CD14-positive monocyte (primary cell): Measurements from ENCODE around the gene CSGALNACT2. TPM values are rescaled to one million over a fixed set of nuclear protein-coding genes. Genes with fewer than 3 reads are reported as not detected.

ENCODE experiments used
- DNase-seq, 3 donors: peaks; one replicate each; pipeline ENCODE4 v3.0.0-alpha.2; 2011 to 2022
- H2AFZ ChIP-seq: 2 replicates; pipeline ENCODE4 v1.6.0; 2012; ENCODE audit warnings: mild to moderate bottlenecking, low read depth, low read length, inconsistent platforms; ENCODE audit not compliant: insufficient read depth, poor library complexity, severe bottlenecking
- H3K27ac ChIP-seq, 2 donors: 1 replicate in 1 of 2; 2 replicates in 1 of 2; pipeline ENCODE4 v1.5.1; 2012 to 2013; ENCODE audit warnings: low read length in 2 of 2, control low read depth in 1 of 2, inconsistent platforms in 1 of 2, low read depth in 1 of 2, mild to moderate bottlenecking in 1 of 2
- H3K27me3 ChIP-seq, 2 donors: one replicate each; pipeline versions ENCODE4 v1.6.0 to v1.6.1; 2011 to 2013; ENCODE audit warnings: low read length in 2 of 2; ENCODE audit not compliant: control insufficient read depth in 2 of 2, insufficient read depth in 2 of 2
- H3K36me3 ChIP-seq, 2 donors: replicated peaks in 1 of 2; 1 replicate in 1 of 2; 2 replicates in 1 of 2; pipeline versions ENCODE4 v1.5.1 to v1.6.1; 2012 to 2013; ENCODE audit warnings: low read length in 2 of 2, control low read depth in 1 of 2, inconsistent platforms in 1 of 2, mild to moderate bottlenecking in 1 of 2; ENCODE audit not compliant: insufficient read depth in 2 of 2, control insufficient read depth in 1 of 2
- H3K4me1 ChIP-seq, 2 donors: 1 replicate in 1 of 2; 2 replicates in 1 of 2; pipeline versions ENCODE4 v1.5.1 to v1.6.1; 2012 to 2013; ENCODE audit warnings: low read length in 2 of 2, control low read depth in 1 of 2, inconsistent platforms in 1 of 2, mild to moderate bottlenecking in 1 of 2, moderate library complexity in 1 of 2; ENCODE audit not compliant: insufficient read depth in 2 of 2, control insufficient read depth in 1 of 2
- H3K4me2 ChIP-seq: replicated peaks from 2 replicates; pipeline ENCODE3; 2012; ENCODE audit warnings: low read length, moderate library complexity, mild to moderate bottlenecking; ENCODE audit not compliant: poor library complexity, severe bottlenecking; ENCODE audit errors: extremely low read depth
- H3K4me3 ChIP-seq, 3 experiments: fragments of 200-600 bp in 1 of 3; sonication (generic) in 1 of 3; replicated peaks in 1 of 3; 1 replicate in 2 of 3; 2 replicates in 1 of 3; pipeline ENCODE4 v1.5.1; 2011 to 2013; ENCODE audit warnings: low read length in 3 of 3, mild to moderate bottlenecking in 3 of 3, control low read depth in 2 of 3, low read depth in 2 of 3, inconsistent platforms in 1 of 3, moderate library complexity in 1 of 3
- H3K79me2 ChIP-seq: 2 replicates; pipeline ENCODE4 v1.6.0; 2012; ENCODE audit warnings: mild to moderate bottlenecking, control low read depth, inconsistent platforms, low read length, moderate library complexity; ENCODE audit not compliant: insufficient read depth
- H3K9ac ChIP-seq: 2 replicates; pipeline ENCODE4 v1.6.0; 2017; ENCODE audit warnings: low read length, mild to moderate bottlenecking; ENCODE audit not compliant: insufficient read depth, poor library complexity, severe bottlenecking
- H3K9me3 ChIP-seq, 2 donors: replicated peaks in 1 of 2; 1 replicate in 1 of 2; 2 replicates in 1 of 2; pipeline versions ENCODE4 v1.5.1 to v1.6.1; 2012 to 2013; ENCODE audit warnings: low read length in 2 of 2, control low read depth in 1 of 2; ENCODE audit not compliant: control insufficient read depth in 1 of 2, insufficient read depth in 1 of 2
- H4K20me1 ChIP-seq: 2 replicates; pipeline ENCODE4 v1.6.0; 2012; ENCODE audit warnings: mild to moderate bottlenecking, low read length, control low read depth, moderate library complexity; ENCODE audit not compliant: insufficient read depth
- H3K27ac Mint-ChIP-seq, 7 donors: one replicate each; pipeline ENCODE4 v1.8.0; 2020; ENCODE audit warnings: mild to moderate bottlenecking in 7 of 7, mixed read lengths in 7 of 7, moderate library complexity in 6 of 7, inconsistent platforms in 2 of 7
- H3K27me3 Mint-ChIP-seq, 3 donors: one replicate each; pipeline ENCODE4 v1.8.0; 2021 to 2022; ENCODE audit warnings: low read depth in 3 of 3, mild to moderate bottlenecking in 3 of 3, mixed read lengths in 3 of 3, moderate library complexity in 3 of 3, inconsistent platforms in 1 of 3
- H3K36me3 Mint-ChIP-seq, 2 donors: one replicate each; pipeline ENCODE4 v1.8.0; 2020; ENCODE audit warnings: mixed read lengths in 2 of 2, inconsistent platforms in 1 of 2, mild to moderate bottlenecking in 1 of 2
- H3K4me1 Mint-ChIP-seq: one replicate; pipeline ENCODE4 v1.8.0; 2020; ENCODE audit warnings: mild to moderate bottlenecking, mixed read lengths
- H3K4me3 Mint-ChIP-seq, 2 donors: one replicate each; pipeline ENCODE4 v1.8.0; 2020; ENCODE audit warnings: mild to moderate bottlenecking in 2 of 2, mixed read lengths in 2 of 2, moderate library complexity in 1 of 2
- H3K9me3 Mint-ChIP-seq, 7 donors: one replicate each; pipeline ENCODE4 v1.8.0; 2020 to 2022; ENCODE audit warnings: mixed read lengths in 7 of 7, mild to moderate bottlenecking in 6 of 7, moderate library complexity in 6 of 7, inconsistent platforms in 2 of 7
- CTCF ChIP-seq: fragments of 200-600 bp; IDR thresholded peaks from one replicate; pipeline ENCODE4 v1.8.0; 2022; ENCODE audit warnings: antibody characterized with exemption, mild to moderate bottlenecking
- WGBS: methylation state at CpG from one replicate; pipeline ENCODE4 v1.1.5; 2013; ENCODE audit warnings: missing lambda C conversion rate; ENCODE audit not compliant: insufficient coverage; 5-methylcytosine and 5-hydroxymethylcytosine counted together
- intact Hi-C, 2 donors: fragments of 100-400 bp; cut with micrococcal nuclease; formaldehyde crosslinking; loops; one replicate each; pipeline versions ENCODE4 v1.15.0 to v1.15.1; 2023
- polyA plus RNA-seq, 3 donors: library from polyadenylated mRNA; depleted of rRNA in 1 of 3; unstranded in 2 of 3; stranded (reverse) in 1 of 3; fragments of 300-500 nt in 2 of 3; fragments of >200 nt in 1 of 3; fragmentation: Illumina TruSeq in 2 of 3; gene quantifications; 1 replicate in 2 of 3; 2 replicates in 1 of 3; pipeline ENCODE4 v1.2.3, GENCODE V29; 2012 to 2021

The CSGALNACT2 gene
- polyA plus RNA-seq, 3 donors = 43.7 to 80.1 (median 48.2) TPM

GRCh38 chr10:43202224-43202656, 64.0 kb downstream of the CSGALNACT2 start:
- DNase-seq = peak; percentile 30 to 40 (median 39)
- peak; percentile 90 for TF ChIP-seq CTCF
- Histone ChIP-seq H3K4me2 (peak overlapping the region; percentile 91), H3K9me3 (no peaks in the 10 kb centered on the region), H3K4me3 (peak overlapping the region; percentile 43 to 76 (median 44)), H3K36me3 (no peaks in the 10 kb centered on the region), H2AFZ (peak overlapping the region; percentile 67), H3K79me2 (no peaks in the 10 kb centered on the region), H3K4me1 (peaks cover 19 to 28% of the 10 kb centered on the region in 2 donors), H3K27me3 (no peaks in the 10 kb centered on the region), H3K27ac (no peak overlapping the region), H3K9ac (peak overlapping the region; percentile 58), H4K20me1 (no peaks in the 10 kb centered on the region)
- peaks cover 18% of the 10 kb centered on the region for H3K4me1 Mint-ChIP-seq
- peaks cover 0 to 3% (median 0%) of the 10 kb centered on the region in 7 donors for H3K9me3 Mint-ChIP-seq
- H3K27ac Mint-ChIP-seq = peak overlapping the region in 4 of 7 donors; percentile 46 to 84 (median 58)
- H3K27me3 Mint-ChIP-seq = peaks cover 0 to 4% (median 1%) of the 10 kb centered on the region in 3 donors
- 3% methylated on average over 17 of the region's 29 CpGs for WGBS
- H3K36me3 Mint-ChIP-seq = peaks cover 4 to 5% of the 10 kb centered on the region in 2 donors
- intact Hi-C loops = loop anchor here (5.0 to 10.0 kb wide), 3 partner anchors 263 to 337 kb away; no protein-coding TSS in a partner anchor
- H3K4me3 Mint-ChIP-seq = peak overlapping the region; percentile 81 to 89

- H3K27me3 Mint-ChIP-seq = peaks cover 0 to 4% (median 0%) of the 10 kb centered on the region in 3 donors
- H3K4me1 Mint-ChIP-seq = peaks cover 17% of the 10 kb centered on the region
- H3K9me3 ChIP-seq = no peaks in the 10 kb centered on the region
- H3K27ac ChIP-seq = no peak overlapping the region
- H3K4me2 ChIP-seq = peak overlapping the region; percentile 91
- H3K79me2 ChIP-seq = no peaks in the 10 kb centered on the region
- WGBS = 25% methylated on average over 31 of the region's 35 CpGs
- H3K9ac ChIP-seq = peak overlapping the region; percentile 58
- DNase-seq = peak; percentile 29 to 47 (median 29)
- H3K4me3 ChIP-seq = peak overlapping the region; percentile 43 to 76 (median 44)
- no peak for TF ChIP-seq CTCF
- H3K27ac Mint-ChIP-seq = no peak overlapping the region
- peaks cover 19 to 28% of the 10 kb centered on the region in 2 donors for H3K4me1 ChIP-seq
- H3K36me3 Mint-ChIP-seq = peaks cover 4 to 5% of the 10 kb centered on the region in 2 donors
- no peaks in the 10 kb centered on the region for H4K20me1 ChIP-seq
- H2AFZ ChIP-seq = peak overlapping the region; percentile 69
- H3K9me3 Mint-ChIP-seq = peaks cover 0 to 3% (median 0%) of the 10 kb centered on the region in 7 donors
- no peaks in the 10 kb centered on the region for H3K36me3 ChIP-seq
- H3K4me3 Mint-ChIP-seq = peak overlapping the region; percentile 81 to 89
- intact Hi-C loops = loop anchor here (5.0 to 10.0 kb wide), 3 partner anchors 262 to 338 kb away; no protein-coding TSS in a partner anchor
- no peaks in the 10 kb centered on the region for H3K27me3 ChIP-seq
These were observed 64.6 kb downstream of the CSGALNACT2 start for GRCh38 chr10:43202657-43203447.
